RWPE2 (cell line): ENCODE measurements around the gene FHIP2A.

Experiments
- ATAC-seq: fragments of 200-7000 bp; cut with Tn5 transposase; 3 replicates; pipeline ENCODE4 v1.9.1; 2021; ENCODE audit warnings: low read depth
- DNase-seq: peaks from one replicate; pipeline ENCODE4 v3.0.0-alpha.2; 2020; ENCODE audit warnings: low spot score
- H3K27ac ChIP-seq: fragments of 450-650 bp; 2 replicates; pipeline ENCODE4 v1.5.1; 2017; ENCODE audit warnings: mild to moderate bottlenecking; ENCODE audit not compliant: poor library complexity, severe bottlenecking
- H3K27me3 ChIP-seq: fragments of 250-450 bp; sonication (Bioruptor Pico); 2 replicates; pipeline ENCODE4 v1.5.1; 2021; ENCODE audit warnings: mild to moderate bottlenecking, moderate library complexity; ENCODE audit not compliant: insufficient read depth, poor library complexity, severe bottlenecking
- H3K36me3 ChIP-seq: fragments of 250-450 bp; sonication (Bioruptor Pico); 2 replicates; pipeline ENCODE4 v1.5.1; 2020; ENCODE audit warnings: low read depth, mild to moderate bottlenecking, moderate library complexity
- H3K4me1 ChIP-seq: fragments of 250-450 bp; sonication (Bioruptor Pico); 2 replicates; pipeline ENCODE4 v1.5.1; 2021; ENCODE audit warnings: mild to moderate bottlenecking, moderate library complexity; ENCODE audit not compliant: insufficient read depth, poor library complexity, severe bottlenecking
- H3K4me3 ChIP-seq: fragments of 250-450 bp; sonication (Bioruptor Pico); 2 replicates; pipeline ENCODE4 v1.5.1; 2021; ENCODE audit warnings: mild to moderate bottlenecking, moderate library complexity; ENCODE audit not compliant: severe bottlenecking
- H3K9me3 ChIP-seq: fragments of 250-450 bp; sonication (Bioruptor Pico); 2 replicates; pipeline ENCODE4 v1.5.1; 2021; ENCODE audit warnings: mild to moderate bottlenecking, moderate library complexity; ENCODE audit not compliant: severe bottlenecking
- CTCF ChIP-seq: fragments of 450-650 bp; IDR thresholded peaks from one replicate; pipeline ENCODE4 v1.5.1; 2017; ENCODE audit warnings: mild to moderate bottlenecking, moderate library complexity; ENCODE audit not compliant: poor library complexity, severe bottlenecking

FHIP2A gene

GRCh38 chr10:114791768-114792167 lies 29.8 kb upstream of the FHIP2A start:
- DNase-seq (no peak), ATAC-seq (no peak)
- H3K27ac ChIP-seq, result no peak overlapping the region
- no peak for TF ChIP-seq CTCF
- H3K4me3 ChIP-seq, result no peak overlapping the region
- no peaks in the 10 kb centered on the region for H3K36me3 ChIP-seq
- no peaks in the 10 kb centered on the region for H3K4me1 ChIP-seq
- H3K27me3 ChIP-seq, result no peaks in the 10 kb centered on the region
- no peaks in the 10 kb centered on the region for H3K9me3 ChIP-seq

DNA sequence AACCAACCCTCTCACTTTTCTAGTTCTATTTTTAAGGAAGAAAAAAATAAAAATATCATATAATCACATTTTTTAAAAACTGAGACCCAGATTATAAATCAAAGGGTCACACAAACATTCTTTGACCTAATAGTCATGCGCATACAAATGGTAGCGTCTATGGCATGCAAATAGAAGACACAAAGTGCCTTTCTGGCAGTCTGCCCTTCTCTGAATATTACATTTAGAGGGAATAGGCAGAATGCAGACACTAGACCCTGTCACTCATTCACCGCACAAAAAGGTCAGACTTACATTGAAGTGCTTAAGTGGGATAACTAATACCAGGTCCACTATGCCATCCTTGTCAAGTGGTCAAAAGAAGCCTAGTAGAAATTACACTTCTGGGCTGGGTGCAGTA lies 26.5 kb upstream of the FHIP2A start:
- Histone ChIP-seq H3K4me1 (no peaks in the 10 kb centered on the region), H3K36me3 (no peaks in the 10 kb centered on the region), H3K27me3 (no peaks in the 10 kb centered on the region), H3K9me3 (no peaks in the 10 kb centered on the region), H3K4me3 (no peak overlapping the region), H3K27ac (no peak overlapping the region)
- TF ChIP-seq CTCF, result no peak
- ATAC-seq (no peak), DNase-seq (no peak)

DNA sequence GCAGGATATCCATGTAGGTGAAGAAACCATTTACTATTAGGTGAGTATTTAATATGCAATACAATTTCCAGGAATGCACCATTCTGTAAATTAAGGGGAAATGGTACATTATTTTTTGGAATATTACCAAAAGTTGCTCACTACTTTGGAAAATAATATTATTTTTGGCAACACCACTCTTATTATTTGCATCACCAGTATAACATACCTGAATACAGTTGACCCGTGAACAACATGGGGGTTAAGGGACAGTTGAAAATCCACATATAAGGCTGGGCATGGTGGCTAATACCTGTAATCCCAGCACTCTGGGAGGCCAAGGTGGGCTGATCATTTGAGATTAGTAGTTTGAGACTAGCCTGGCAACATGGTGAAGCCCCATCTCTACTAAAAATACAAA lies 21.2 kb upstream of the FHIP2A start:
- no peaks in the 10 kb centered on the region for H3K4me1 ChIP-seq
- H3K4me3 ChIP-seq, result no peak overlapping the region
- DNase-seq (no peak), ATAC-seq (no peak)
- no peak for TF ChIP-seq CTCF
- H3K27ac ChIP-seq, result no peak overlapping the region
- H3K9me3 ChIP-seq, result no peaks in the 10 kb centered on the region
- no peaks in the 10 kb centered on the region for H3K27me3 ChIP-seq
- H3K36me3 ChIP-seq, result no peaks in the 10 kb centered on the region

DNA sequence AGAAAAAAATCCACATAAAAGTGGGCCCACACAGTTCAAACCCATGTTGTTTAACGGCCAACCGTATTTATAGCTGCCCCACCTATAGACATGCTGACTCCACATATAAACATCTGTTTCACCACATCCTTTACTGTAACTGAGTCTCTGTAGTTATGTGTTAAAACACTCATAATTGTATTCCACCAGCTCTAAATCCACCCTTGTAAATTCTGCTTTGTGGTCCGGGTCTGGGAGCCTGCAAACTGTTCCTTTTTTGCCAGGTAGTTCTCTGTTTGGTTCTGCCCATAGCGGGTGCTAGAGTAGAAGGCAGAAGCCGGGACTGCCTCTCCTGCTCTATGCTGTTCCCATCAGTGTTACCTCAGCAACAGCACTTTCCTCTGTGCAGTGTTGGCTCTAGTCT lies 20.2 kb upstream of the FHIP2A start:
- no peak overlapping the region for H3K27ac ChIP-seq
- no peaks in the 10 kb centered on the region for H3K27me3 ChIP-seq
- ATAC-seq (peak; percentile 21; the same call in 1 of the 3 replicates), DNase-seq (no peak)
- no peaks in the 10 kb centered on the region for H3K9me3 ChIP-seq
- no peak for TF ChIP-seq CTCF
- H3K36me3 ChIP-seq, result no peaks in the 10 kb centered on the region
- H3K4me3 ChIP-seq, result no peak overlapping the region
- no peaks in the 10 kb centered on the region for H3K4me1 ChIP-seq

GRCh38 chr10:114802177-114802576 lies 19.4 kb upstream of the FHIP2A start:
- DNase-seq (no peak), ATAC-seq (no peak)
- no peak overlapping the region for H3K4me3 ChIP-seq
- no peak for TF ChIP-seq CTCF
- H3K4me1 ChIP-seq, result no peaks in the 10 kb centered on the region
- H3K27ac ChIP-seq, result no peak overlapping the region
- no peaks in the 10 kb centered on the region for H3K9me3 ChIP-seq
- no peaks in the 10 kb centered on the region for H3K27me3 ChIP-seq
- no peaks in the 10 kb centered on the region for H3K36me3 ChIP-seq
